Ascending aorta (tissue), 2 donors: ENCODE data around the gene PCK2. TPM values are rescaled to one million over a fixed set of nuclear protein-coding genes. Genes with fewer than 3 reads are reported as not detected.

Experiments used
- DNase-seq, 2 donors: peaks; one replicate each; pipeline ENCODE4 v3.0.0-alpha.2; 2019; ENCODE audit warnings: low spot score in 2 of 2
- H3K27ac ChIP-seq, 2 donors: fragments of 200-600 bp; sonication (generic); one replicate each; pipeline ENCODE4 v1.5.1; 2016 to 2017; ENCODE audit warnings: mild to moderate bottlenecking in 1 of 2
- H3K27me3 ChIP-seq: fragments of 200-600 bp; sonication (generic); one replicate; pipeline ENCODE4 v1.5.1; 2017
- H3K36me3 ChIP-seq, 2 donors: fragments of 200-600 bp; sonication (generic); one replicate each; pipeline ENCODE4 v1.5.1; 2016
- H3K4me1 ChIP-seq, 2 donors: fragments of 200-600 bp; sonication (generic); one replicate each; pipeline ENCODE4 v1.5.1; 2016 to 2017; ENCODE audit warnings: mild to moderate bottlenecking in 1 of 2
- H3K4me3 ChIP-seq, 2 donors: fragments of 200-600 bp; sonication (generic); one replicate each; pipeline ENCODE4 v1.5.1; 2016 to 2017; ENCODE audit warnings: mild to moderate bottlenecking in 1 of 2
- H3K9me3 ChIP-seq, 2 donors: fragments of 200-600 bp; sonication (generic); one replicate each; pipeline ENCODE4 v1.5.1; 2016
- intact Hi-C: fragments of 100-400 bp; cut with DNase I; formaldehyde crosslinking; loops from one replicate; pipeline ENCODE4 v1.15.1; 2023
- total RNA-seq: library from RNA; depleted of rRNA; stranded (reverse); fragments of >200 nt; gene quantifications from one replicate; pipeline ENCODE4 v1.1.0, GENCODE V29; 2016
- TF ChIP-seq, protein P1 (sequence below), 3 experiments: fragments of 200-600 bp in 2 of 3; fragments of 450-650 bp in 1 of 3; sonication (generic) in 2 of 3; IDR thresholded peaks; one replicate each; pipeline ENCODE4 v1.5.1; 2016 to 2019; ENCODE audit warnings: antibody characterized with exemption in 3 of 3, mild to moderate bottlenecking in 1 of 3, moderate library complexity in 1 of 3

Gene PCK2
- total RNA-seq, 1 donor from 2014 or later = 26.1 TPM

DNA sequence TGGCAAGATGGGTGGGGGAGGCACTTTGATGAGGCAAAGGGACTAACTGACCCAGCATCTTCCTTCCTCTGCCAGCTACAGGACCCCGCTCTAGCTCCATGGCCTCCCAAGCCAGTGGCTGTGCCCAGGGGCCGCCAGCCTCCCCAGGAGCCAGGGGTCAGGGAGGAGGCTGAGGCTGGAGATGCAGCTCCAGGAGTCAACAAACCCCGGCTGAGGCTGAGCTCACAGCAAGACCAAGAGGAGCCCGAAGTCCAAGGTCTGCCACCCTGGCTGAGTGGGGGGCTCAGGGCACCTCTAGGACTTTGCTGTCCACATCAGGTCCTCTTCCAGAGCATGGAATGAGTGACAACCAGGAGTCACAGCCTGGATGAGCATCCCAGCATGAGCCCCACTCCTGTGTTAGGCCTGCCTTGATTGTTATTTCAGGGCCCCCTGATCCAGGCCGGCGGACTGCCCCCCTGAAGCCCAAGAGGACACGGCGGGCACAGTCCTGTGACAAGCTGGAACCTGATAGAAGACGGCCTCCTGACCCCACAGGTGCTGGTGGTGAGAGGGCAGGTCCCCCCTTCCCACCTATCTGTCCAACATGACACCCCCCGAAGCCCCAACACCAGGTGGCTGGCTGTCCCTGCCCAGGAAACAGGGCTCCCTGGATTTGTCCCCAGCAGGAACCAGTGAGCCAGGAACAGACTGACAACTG lies 25.2 kb upstream of the PCK2 start:
- H3K27me3 ChIP-seq = no peaks in the 10 kb centered on the region
- no peak overlapping the region for H3K27ac ChIP-seq
- H3K36me3 ChIP-seq = no peaks in the 10 kb centered on the region
- no peaks in the 10 kb centered on the region for H3K9me3 ChIP-seq
- no peak for DNase-seq
- intact Hi-C loops = no loop called here
- TF ChIP-seq, protein P1, sequence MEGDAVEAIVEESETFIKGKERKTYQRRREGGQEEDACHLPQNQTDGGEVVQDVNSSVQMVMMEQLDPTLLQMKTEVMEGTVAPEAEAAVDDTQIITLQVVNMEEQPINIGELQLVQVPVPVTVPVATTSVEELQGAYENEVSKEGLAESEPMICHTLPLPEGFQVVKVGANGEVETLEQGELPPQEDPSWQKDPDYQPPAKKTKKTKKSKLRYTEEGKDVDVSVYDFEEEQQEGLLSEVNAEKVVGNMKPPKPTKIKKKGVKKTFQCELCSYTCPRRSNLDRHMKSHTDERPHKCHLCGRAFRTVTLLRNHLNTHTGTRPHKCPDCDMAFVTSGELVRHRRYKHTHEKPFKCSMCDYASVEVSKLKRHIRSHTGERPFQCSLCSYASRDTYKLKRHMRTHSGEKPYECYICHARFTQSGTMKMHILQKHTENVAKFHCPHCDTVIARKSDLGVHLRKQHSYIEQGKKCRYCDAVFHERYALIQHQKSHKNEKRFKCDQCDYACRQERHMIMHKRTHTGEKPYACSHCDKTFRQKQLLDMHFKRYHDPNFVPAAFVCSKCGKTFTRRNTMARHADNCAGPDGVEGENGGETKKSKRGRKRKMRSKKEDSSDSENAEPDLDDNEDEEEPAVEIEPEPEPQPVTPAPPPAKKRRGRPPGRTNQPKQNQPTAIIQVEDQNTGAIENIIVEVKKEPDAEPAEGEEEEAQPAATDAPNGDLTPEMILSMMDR (IDR thresholded peaks at IDR 0.05) = no peak
- H3K4me3 ChIP-seq = no peak overlapping the region
- H3K4me1 ChIP-seq = peaks cover 3 to 15% of the 10 kb centered on the region in 2 donors

DNA sequence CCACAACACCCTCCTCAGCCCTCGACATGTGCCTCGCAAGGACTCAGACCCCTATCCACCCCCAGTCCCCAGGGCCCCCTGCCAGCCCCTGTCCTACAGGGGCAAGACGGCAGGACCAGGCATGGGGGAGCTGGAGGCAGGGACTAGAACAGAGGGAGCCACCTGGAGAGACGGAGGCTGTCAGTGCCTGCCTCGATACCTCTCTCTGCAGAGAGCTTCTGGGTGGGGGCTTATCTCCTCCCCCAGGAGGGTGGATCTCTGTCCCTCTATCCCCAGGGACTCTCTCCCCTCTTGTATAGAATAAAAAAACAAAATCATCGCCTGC lies 24.7 kb upstream of the PCK2 start:
- no peak for DNase-seq
- TF ChIP-seq, protein P1 (IDR thresholded peaks at IDR 0.05) = no peak
- H3K27ac ChIP-seq = no peak overlapping the region
- no peaks in the 10 kb centered on the region for H3K9me3 ChIP-seq
- H3K27me3 ChIP-seq = no peaks in the 10 kb centered on the region
- no peaks in the 10 kb centered on the region for H3K36me3 ChIP-seq
- intact Hi-C loops = no loop called here
- peaks cover 3 to 15% of the 10 kb centered on the region in 2 donors for H3K4me1 ChIP-seq
- no peak overlapping the region for H3K4me3 ChIP-seq

DNA sequence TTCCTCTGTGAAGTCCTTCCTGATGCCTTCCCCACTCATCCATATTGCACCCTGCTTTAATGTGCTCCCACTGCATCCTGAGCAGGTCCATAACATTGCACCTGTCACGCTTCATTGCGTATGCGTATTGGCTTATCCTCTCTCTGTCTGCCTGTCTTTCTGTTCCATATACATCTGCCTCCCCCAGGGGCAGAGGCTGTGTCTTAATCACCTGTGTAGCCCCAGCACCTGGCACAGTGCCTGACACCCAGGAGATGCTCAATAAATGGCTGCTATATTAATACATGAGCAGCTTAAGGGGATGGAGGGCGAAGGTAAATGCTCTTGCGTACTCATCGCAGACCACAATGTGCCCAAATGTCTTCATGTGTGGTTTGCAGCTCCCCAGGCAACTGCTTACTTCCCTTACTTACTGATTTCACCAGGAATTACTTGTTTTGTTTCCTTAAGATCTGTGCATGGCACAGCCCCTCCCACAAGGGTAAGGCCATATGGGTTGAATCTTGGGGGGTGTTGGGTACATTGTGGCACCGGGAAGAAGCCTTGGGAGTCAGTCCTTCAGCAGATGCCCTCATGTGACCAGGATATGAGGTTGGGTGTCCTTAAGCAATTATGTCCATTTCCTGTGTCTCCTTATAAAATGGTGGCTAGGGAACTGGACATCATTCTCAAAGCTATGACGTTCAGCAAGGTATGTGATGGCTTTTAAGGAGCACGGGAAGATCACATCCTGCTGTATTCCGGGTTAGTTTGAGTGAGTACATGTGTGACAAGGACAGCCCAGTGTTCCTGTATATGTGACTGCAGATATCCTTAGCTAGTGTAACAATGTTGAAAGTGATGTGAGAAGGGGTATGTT lies 23.6 kb upstream of the PCK2 start:
- DNase-seq = no peak
- H3K27ac ChIP-seq = no peak overlapping the region
- peaks cover 3 to 15% of the 10 kb centered on the region in 2 donors for H3K4me1 ChIP-seq
- intact Hi-C loops = no loop called here
- H3K4me3 ChIP-seq = no peak overlapping the region
- H3K9me3 ChIP-seq = no peaks in the 10 kb centered on the region
- H3K27me3 ChIP-seq = no peaks in the 10 kb centered on the region
- TF ChIP-seq, protein P1 (IDR thresholded peaks at IDR 0.05) = no peak
- H3K36me3 ChIP-seq = no peaks in the 10 kb centered on the region

GRCh38 chr14:24071144-24071697 lies 22.9 kb upstream of the PCK2 start, which contains the start of gene CPNE6:
CPNE6 (plus strand) TSS chr14:24071562; CDS start chr14:24072937, 1,375 bp downstream.
- H3K4me1 ChIP-seq = peaks cover 3 to 15% of the 10 kb centered on the region in 2 donors
- H3K36me3 ChIP-seq = no peaks in the 10 kb centered on the region
- H3K27ac ChIP-seq = no peak within 1 kb of the TSS
- intact Hi-C loops = no loop called here
- no peak for DNase-seq
- TF ChIP-seq, protein P1 (IDR thresholded peaks at IDR 0.05) = no peak
- H3K4me3 ChIP-seq = peak within 1 kb of the TSS in 1 of 2 donors; percentile 36
- no peaks in the 10 kb centered on the region for H3K9me3 ChIP-seq
- H3K27me3 ChIP-seq = no peaks in the 10 kb centered on the region

DNA sequence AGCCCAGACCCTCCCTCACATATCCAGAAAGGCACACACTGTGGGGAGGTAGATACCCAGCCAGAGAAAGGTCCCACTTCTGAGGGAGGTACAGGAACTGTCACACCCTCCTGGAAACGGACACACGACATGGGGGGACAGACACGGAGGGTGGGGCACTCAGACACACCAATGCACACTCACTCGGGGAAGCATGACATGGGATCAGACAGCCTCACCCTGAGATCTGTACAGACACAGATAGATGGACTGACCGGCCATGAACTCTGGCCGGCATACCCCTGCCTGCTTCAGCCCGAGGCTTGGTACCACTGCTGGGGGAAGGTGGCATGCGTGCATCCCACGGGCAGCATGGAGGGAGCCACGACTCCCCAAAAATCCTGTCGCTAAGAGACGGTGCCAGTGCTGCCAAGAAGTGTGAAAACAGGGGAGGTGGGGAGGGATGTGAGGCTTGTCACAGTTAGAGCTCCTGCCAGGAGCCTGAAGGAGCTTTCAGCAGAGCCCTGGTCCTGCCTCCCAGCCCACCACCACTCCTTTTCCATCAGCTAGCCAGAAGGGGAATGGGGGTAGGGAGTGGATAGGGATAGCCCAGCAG lies 22.2 kb upstream of the PCK2 start:
- Histone ChIP-seq H3K27ac (no peak overlapping the region), H3K4me3 (peak overlapping the region in 1 of 2 donors; percentile 36), H3K36me3 (no peaks in the 10 kb centered on the region), H3K9me3 (no peaks in the 10 kb centered on the region), H3K27me3 (no peaks in the 10 kb centered on the region), H3K4me1 (peaks cover 3 to 15% of the 10 kb centered on the region in 2 donors)
- TF ChIP-seq, protein P1 (IDR thresholded peaks at IDR 0.05) = no peak
- DNase-seq = no peak
- intact Hi-C loops = no loop called here
